Stomach (tissue), 9 donors: ENCODE measurements around the gene YIF1B. TPM values are rescaled to one million over a fixed set of nuclear protein-coding genes. Genes with fewer than 3 reads are reported as not detected.

ENCODE experiments used
- DNase-seq, 2 donors: peaks; one replicate each; pipeline versions ENCODE4 v3.0.0 to v3.0.0-alpha.2; 2013 to 2019
- H3K27ac ChIP-seq, 5 donors: fragments of 200-600 bp in 4 of 5; sonication (generic) in 4 of 5; one replicate each; pipeline ENCODE4 v1.5.1; 2013 to 2019; ENCODE audit warnings: mild to moderate bottlenecking in 1 of 5, moderate library complexity in 1 of 5
- H3K27me3 ChIP-seq, 3 donors: fragments of 200-600 bp; sonication (generic); one replicate each; pipeline ENCODE4 v1.5.1; 2017 to 2019; ENCODE audit warnings: mixed run types in 1 of 3
- H3K36me3 ChIP-seq, 4 donors: fragments of 200-600 bp; sonication (generic); 1 replicate in 3 of 4; 2 replicates in 1 of 4; pipeline ENCODE4 v1.5.1; 2016 to 2019
- H3K4me1 ChIP-seq, 4 donors: fragments of 200-600 bp; sonication (generic); one replicate each; pipeline ENCODE4 v1.5.1; 2016 to 2019
- H3K4me3 ChIP-seq, 4 donors: fragments of 200-600 bp; sonication (generic) in 3 of 4; one replicate each; pipeline ENCODE4 v1.5.1; 2016 to 2019; ENCODE audit warnings: mild to moderate bottlenecking in 1 of 4
- H3K9me3 ChIP-seq, 4 donors: fragments of 200-600 bp; sonication (generic); one replicate each; pipeline ENCODE4 v1.5.1; 2016 to 2019
- CTCF ChIP-seq, 7 experiments: fragments of 450-650 bp in 4 of 7; fragments of 200-600 bp in 3 of 7; sonication (generic) in 3 of 7; IDR thresholded peaks; one replicate each; pipeline ENCODE4 v1.5.1; 2016 to 2019; ENCODE audit warnings: antibody characterized with exemption in 7 of 7, control low read depth in 2 of 7, mild to moderate bottlenecking in 1 of 7
- EP300 ChIP-seq: sonication (generic); formaldehyde crosslinking; IDR thresholded peaks from one replicate; pipeline ENCODE4 v1.6.1; 2017; ENCODE audit warnings: antibody characterized with exemption
- POLR2A ChIP-seq, 4 donors: fragments of 450-650 bp; IDR thresholded peaks; one replicate each; pipeline ENCODE4 v1.6.1; 2016; ENCODE audit warnings: antibody characterized with exemption in 4 of 4, control low read depth in 2 of 4, mild to moderate bottlenecking in 1 of 4, moderate library complexity in 1 of 4
- POLR2AphosphoS5 ChIP-seq, 3 donors: sonication (generic); formaldehyde crosslinking; IDR thresholded peaks; one replicate each; pipeline ENCODE4 v1.6.1; 2016; ENCODE audit warnings: antibody characterized with exemption in 3 of 3
- WGBS, 5 donors: extraction: QIAGEN DNeasy Blood & Tissue Kit in 3 of 5; methylation state at CpG; one replicate each; pipeline versions ENCODE4 v1.1.5 to v1.1.7; 2013 to 2018; 5-methylcytosine and 5-hydroxymethylcytosine counted together
- intact Hi-C: fragments of 100-400 bp; cut with DNase I; formaldehyde crosslinking; loops from one replicate; pipeline ENCODE4 v1.15.1; 2023; ENCODE audit warnings: low total_unique reads
- polyA plus RNA-seq, 3 donors: library from polyadenylated mRNA; stranded (reverse); fragments of 200-250 nt; gene quantifications; one replicate each; pipeline ENCODE4 v1.2.3, GENCODE V29; 2013
- total RNA-seq, 5 donors: library from RNA; depleted of rRNA; stranded (reverse); fragments of >200 nt; gene quantifications; one replicate each; pipeline versions ENCODE4 v1.1.0 to v1.2.3, GENCODE V29; 2014 to 2016
- donor health status: healthy with polysubstance abuse.
- donor health status: Bipolar disorder and iron deficiency.
- donor health status: healthy.

The YIF1B gene
- total and polyA plus RNA-seq, 8 donors: 4.7 to 30.4 (median 15.7) TPM

GRCh38 chr19:38329651-38330050 lies 13.9 kb upstream of the YIF1B start:
- intact Hi-C loops: loop anchor here (5.0 kb wide), 2 partner anchors 82 to 97 kb away; no protein-coding TSS in a partner anchor
- TF ChIP-seq POLR2A (IDR thresholded peaks at IDR 0.05) (no peak), EP300 (no peak), CTCF (IDR thresholded peaks at IDR 0.05) (no peak), POLR2AphosphoS5 (IDR thresholded peaks at IDR 0.05) (no peak)

GRCh38 chr19:38326591-38326990 lies 10.8 kb upstream of the YIF1B start:
- Histone ChIP-seq H3K36me3 (peaks cover 19 to 52% (median 45%) of the 10 kb centered on the region in 4 donors), H3K9me3 (no peaks in the 10 kb centered on the region), H3K4me1 (peaks cover 3 to 22% (median 12%) of the 10 kb centered on the region in 4 donors), H3K4me3 (no peak overlapping the region), H3K27ac (no peak overlapping the region), H3K27me3 (no peaks in the 10 kb centered on the region)
- TF ChIP-seq POLR2AphosphoS5 (IDR thresholded peaks at IDR 0.05) (no peak), POLR2A (IDR thresholded peaks at IDR 0.05) (no peak), EP300 (no peak), CTCF (IDR thresholded peaks at IDR 0.05) (no peak)
- intact Hi-C loops: loop anchor here (5.0 kb wide), 1 partner anchor 94 kb away; no protein-coding TSS in a partner anchor
- 92 to 97% (median 95%) methylated on average over 22 of the region's 22 CpGs for WGBS, 5 donors
- DNase-seq: no peak

More at GRCh38 chr19:38329651-38330050, 13.9 kb upstream of the YIF1B start:
- Histone ChIP-seq H3K27ac (no peak overlapping the region), H3K36me3 (peaks cover 19 to 45% (median 37%) of the 10 kb centered on the region in 4 donors), H3K4me3 (no peak overlapping the region), H3K9me3 (no peaks in the 10 kb centered on the region), H3K27me3 (no peaks in the 10 kb centered on the region), H3K4me1 (no peaks in the 10 kb centered on the region)
- DNase-seq: no peak
- 93 to 95% (median 94%) methylated on average over 7 of the region's 7 CpGs for WGBS, 5 donors

GRCh38 chr19:38324431-38324830 lies 8.7 kb upstream of the YIF1B start:
- Histone ChIP-seq H3K36me3 (peaks cover 19 to 48% (median 44%) of the 10 kb centered on the region in 4 donors), H3K9me3 (no peaks in the 10 kb centered on the region), H3K4me1 (peaks cover 14 to 40% (median 27%) of the 10 kb centered on the region in 4 donors), H3K27me3 (no peaks in the 10 kb centered on the region), H3K4me3 (no peak overlapping the region), H3K27ac (no peak overlapping the region)
- no peak for TF ChIP-seq POLR2AphosphoS5 (IDR thresholded peaks at IDR 0.05)
- TF ChIP-seq POLR2A (IDR thresholded peaks at IDR 0.05): no peak
- TF ChIP-seq CTCF (IDR thresholded peaks at IDR 0.05): no peak
- TF ChIP-seq EP300: no peak
- DNase-seq: no peak
- intact Hi-C loops: no loop called here
- WGBS, 5 donors: 80 to 88% (median 85%) methylated on average over 4 of the region's 4 CpGs

- TF ChIP-seq POLR2A (IDR thresholded peaks at IDR 0.05) (no peak), CTCF (IDR thresholded peaks at IDR 0.05) (no peak), EP300 (no peak), POLR2AphosphoS5 (IDR thresholded peaks at IDR 0.05) (no peak)
- H3K4me3 ChIP-seq: no peak overlapping the region
- H3K4me1 ChIP-seq: peaks cover 22 to 51% (median 37%) of the 10 kb centered on the region in 4 donors
- H3K27me3 ChIP-seq: no peaks in the 10 kb centered on the region
- intact Hi-C loops: no loop called here
- no peak for DNase-seq
- H3K36me3 ChIP-seq: peaks cover 19 to 45% (median 41%) of the 10 kb centered on the region in 4 donors
- peak overlapping the region in 2 of 5 donors; percentile 88 to 89 for H3K27ac ChIP-seq
- H3K9me3 ChIP-seq: no peaks in the 10 kb centered on the region
- 50 to 71% (median 54%) methylated on average over 7 of the region's 7 CpGs for WGBS, 5 donors
These were observed 7.5 kb upstream of the YIF1B start for GRCh38 chr19:38323291-38323690.
